ENCODE results near the gene SLC35E3.

- TF ChIP-seq CTCF (IDR thresholded peaks at IDR 0.05) (no peak), POLR2A (IDR thresholded peaks at IDR 0.05) (no peak)
Observed at GRCh38 chr12:68772714-68773113, 26.7 kb downstream of the SLC35E3 start.

Data from Peyer's patch (tissue), 4 donors.